Measurements from ENCODE around the gene SON. TPM values are rescaled to one million over a fixed set of nuclear protein-coding genes. Genes with fewer than 3 reads are reported as not detected.
"Not testable (repeated sequence)": the region's sequence is repeated elsewhere in the genome, so short reads cannot be mapped to it uniquely, and the experiment has no call there.

SON gene
- total RNA-seq, 1 donor from 2014 or later, result 119 TPM

DNA sequence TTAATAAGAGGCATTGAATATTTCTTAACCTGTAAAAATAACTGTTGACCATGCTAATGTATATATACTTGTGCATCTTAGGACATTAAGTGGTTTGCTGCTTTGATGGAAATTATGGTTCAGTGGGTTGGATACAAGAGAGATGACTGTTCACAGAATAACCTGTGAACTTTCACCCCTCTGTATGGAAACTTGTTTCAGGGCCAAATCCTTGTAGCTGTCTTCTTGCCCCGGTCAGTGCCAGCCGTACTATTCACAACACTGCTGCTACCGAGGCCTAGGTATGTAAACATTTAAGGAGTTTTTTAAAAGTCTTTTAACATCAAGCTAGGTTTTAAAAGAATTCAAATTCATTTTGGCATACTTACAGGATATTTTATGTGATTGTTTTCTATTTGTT is 29.5 kb downstream of the SON start:
- DNase-seq, result no peak

GRCh38 chr21:33576741-33577141 is 33.9 kb downstream of the SON start:
- not testable (repeated sequence) for DNase-seq

DNA sequence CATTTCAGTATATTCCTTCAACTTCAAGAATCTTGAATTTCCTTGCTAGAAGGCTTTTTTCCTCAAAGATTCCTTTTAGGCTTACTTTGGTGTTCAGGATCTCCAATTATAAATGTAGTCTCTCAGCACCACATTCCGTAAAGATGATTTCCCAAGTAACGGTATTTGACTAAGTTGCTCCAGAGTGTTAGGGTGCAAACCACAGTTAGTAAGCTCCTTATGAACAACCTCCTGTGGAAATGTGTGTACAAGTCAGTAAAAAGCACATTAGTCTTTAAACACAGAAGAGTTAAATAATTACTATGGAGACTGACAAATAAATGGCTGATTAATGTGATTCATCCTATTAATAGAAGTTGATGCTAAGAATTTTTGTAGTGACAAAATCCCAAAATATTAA is 35.4 kb downstream of the SON start:
- no peak for DNase-seq

DNA sequence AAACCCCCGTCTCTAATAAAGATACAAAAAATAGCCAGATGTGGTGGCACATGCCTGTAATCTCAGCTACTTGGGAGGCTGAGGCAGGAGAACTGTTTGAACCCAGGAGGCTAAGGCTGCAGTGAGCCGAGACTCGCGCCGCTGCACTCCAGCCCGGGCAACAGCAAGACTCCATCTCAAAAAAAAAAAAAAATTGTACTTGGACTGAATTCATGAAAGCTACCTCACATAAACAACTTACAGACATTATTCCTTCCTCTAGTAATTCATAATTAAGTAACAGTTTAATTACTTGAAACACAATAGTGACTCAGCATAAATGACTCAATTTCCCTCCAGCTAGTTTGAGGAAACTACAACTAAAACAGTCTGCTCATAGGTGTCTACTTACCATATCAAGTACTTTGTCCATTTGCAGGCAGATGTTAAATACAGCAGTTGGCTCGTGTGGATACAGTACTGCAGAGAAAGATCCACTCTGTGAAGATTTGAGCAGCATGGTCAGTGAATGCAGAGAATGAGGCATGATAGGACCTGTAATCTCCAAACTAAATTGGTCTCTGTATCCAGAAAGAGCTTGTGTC is 36.2 kb downstream of the SON start:
- no peak for DNase-seq

DNA sequence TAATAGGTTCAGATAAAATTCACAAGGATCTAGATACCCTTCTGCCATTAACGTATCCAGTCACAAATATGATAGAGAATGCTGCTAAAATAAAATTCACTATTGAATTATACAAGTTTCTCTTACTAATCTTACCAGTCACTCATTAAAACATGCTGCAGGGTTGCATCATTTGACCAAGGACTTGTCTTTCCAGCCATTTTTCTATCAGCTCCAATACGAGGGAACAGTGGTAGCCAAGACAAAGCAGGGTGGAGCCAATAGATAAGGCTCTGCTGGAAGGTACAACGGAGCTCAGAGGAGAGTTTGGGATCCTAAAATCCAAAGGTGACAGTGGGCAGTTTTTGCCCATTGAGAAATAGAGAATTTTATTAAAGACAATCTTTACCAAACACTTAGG is 41.6 kb downstream of the SON start:
- no peak for DNase-seq

DNA sequence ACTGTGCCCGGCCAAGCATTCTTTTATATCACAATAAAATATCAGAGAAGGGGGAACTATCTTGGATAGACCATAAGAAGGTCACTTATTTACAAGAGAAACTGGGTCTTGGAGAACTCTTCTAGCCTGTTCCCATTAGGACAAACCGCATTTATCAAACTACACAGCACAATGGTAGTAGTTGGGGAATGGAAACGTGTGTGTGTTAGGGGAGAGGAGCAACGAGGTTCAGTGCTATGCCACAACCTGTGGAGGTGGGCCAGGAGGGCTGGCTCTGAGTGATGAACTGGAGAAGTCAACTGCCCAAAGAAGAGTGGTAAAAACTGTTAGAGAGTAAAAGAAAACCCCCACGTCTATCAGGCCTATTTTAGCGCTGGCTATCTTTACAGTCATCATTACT is 44.1 kb downstream of the SON start:
- DNase-seq, result no peak

- peak; percentile 4 for DNase-seq
Observed at GRCh38 chr21:33587792-33588484, 45.1 kb downstream of the SON start.

- peak; percentile 74 for DNase-seq
Observed at GRCh38 chr21:33588485-33589335, 45.9 kb downstream of the SON start, which contains the start of gene DONSON. Gene DONSON, minus strand, starts transcription at chr21:33588684. Its CDS starts 43 bp downstream, at chr21:33588641.

- DNase-seq, result no peak
Observed at GRCh38 chr21:33598051-33598450, 55.2 kb downstream of the SON start.

GRCh38 chr21:33608559-33608958 is 65.7 kb downstream of the SON start:
- no peak for DNase-seq

DNA sequence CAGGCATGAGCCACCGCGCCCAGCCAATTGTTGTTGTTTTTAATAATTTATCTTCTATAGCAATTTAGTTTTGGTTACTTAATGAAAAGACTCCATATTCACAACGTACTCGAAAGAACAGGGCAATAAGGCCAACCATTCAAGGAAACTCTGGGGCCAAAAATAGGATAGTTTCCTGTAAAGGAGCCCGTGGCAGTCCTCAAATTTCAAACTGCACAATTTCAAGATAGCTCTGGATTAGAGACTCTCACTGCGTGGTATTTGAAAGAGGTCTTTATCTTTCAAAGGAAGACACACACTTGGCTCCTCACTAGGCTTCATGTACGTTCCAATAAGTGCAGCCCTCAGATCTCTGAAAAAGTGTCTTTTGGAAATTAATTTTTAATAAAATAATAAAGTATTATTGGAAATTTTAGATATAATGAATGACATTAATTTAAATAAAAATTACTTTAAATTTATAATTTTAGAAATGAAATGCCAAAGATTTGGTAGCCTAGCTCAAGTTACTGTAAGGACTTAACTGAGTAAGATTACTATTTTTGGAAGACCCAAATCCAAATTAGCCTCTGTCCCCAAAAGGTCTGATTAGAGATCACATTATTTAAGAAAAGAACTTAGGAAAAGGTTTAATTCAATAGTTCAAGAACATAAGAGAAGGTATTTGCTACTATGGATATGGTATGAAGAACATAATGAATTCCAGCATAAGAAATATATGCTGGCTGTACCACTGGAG is 68.3 kb downstream of the SON start:
- no peak for DNase-seq

- not testable (repeated sequence) for DNase-seq
Observed at GRCh38 chr21:33617565-33617964, 74.7 kb downstream of the SON start.

GRCh38 chr21:33618407-33618806 is 75.6 kb downstream of the SON start:
- no peak for DNase-seq

DNA sequence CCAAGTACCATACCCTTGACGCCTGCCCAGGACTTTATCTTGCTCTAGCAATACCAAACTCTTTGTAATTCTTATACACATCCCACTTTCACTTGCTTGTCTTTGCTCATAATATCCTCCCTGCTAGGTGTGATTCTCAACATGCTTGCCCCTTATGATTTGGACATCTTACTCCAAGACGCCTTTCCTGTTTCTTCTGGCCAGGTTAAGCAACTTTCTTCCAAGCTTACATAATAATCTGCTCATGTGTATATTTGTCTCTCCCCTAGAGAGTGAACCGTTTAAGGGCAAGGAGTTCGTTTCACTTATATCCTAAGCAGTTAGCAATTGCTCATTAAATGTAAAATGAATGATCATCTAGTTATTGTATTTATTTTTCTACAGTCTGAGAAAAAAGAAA is 76.9 kb downstream of the SON start:
- no peak for DNase-seq

GRCh38 chr21:33622253-33622652 is 79.4 kb downstream of the SON start:
- DNase-seq, result no peak

DNA sequence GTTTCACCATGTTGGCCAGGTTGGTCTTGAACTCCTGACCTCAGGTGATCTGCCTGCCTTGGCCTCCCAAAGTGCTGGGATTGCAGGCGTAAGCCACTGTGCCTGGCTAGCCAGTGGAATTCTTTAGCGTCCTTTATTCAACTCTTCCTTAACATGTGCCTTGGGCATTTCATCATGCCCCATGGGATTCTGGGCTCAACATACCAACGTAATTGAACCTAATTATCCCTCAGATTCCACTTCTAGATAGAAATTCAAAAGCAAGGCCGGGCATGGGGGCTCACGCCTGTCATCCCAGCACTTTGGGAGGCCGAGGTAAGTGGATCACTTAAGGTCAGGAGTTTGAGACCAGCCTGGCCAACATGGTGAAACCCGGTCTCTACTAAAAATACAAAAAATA is 83.3 kb downstream of the SON start:
- DNase-seq, result not testable (repeated sequence)

Other genes starting within 250 kb of the SON start
- gene IFNAR1, start 218.1 kb upstream of the SON start, total RNA-seq, result 49.9 TPM
- gene IFNGR2, start 139.6 kb upstream of the SON start, total RNA-seq, result 57.1 TPM
- gene TMEM50B, start 63.1 kb upstream of the SON start, total RNA-seq, result 54.1 TPM
- gene DNAJC28, start 51.3 kb upstream of the SON start, total RNA-seq, result 6.4 TPM
- gene GART, start 921 bp upstream of the SON start, total RNA-seq, result 88.7 TPM
- 21.7 TPM for gene DONSON, start 45.6 kb downstream of the SON start, total RNA-seq
- 73.2 TPM for gene CRYZL1, start 98.7 kb downstream of the SON start, total RNA-seq
- gene ITSN1, start 99.5 kb downstream of the SON start, total RNA-seq, result 77.8 TPM